ENCODE measurements around the gene SORBS1. TPM values are rescaled to one million over a fixed set of nuclear protein-coding genes. Genes with fewer than 3 reads are reported as not detected.

SORBS1 gene
- total RNA-seq, 6 experiments from 2014 or later: 56.4 to 97.9 (median 76.5) TPM

GRCh38 chr10:95399183-95399582, 162.0 kb downstream of the SORBS1 start:
- Histone ChIP-seq H3K4me3 (no peak overlapping the region), H3K36me3 (peaks cover 0 to 48% (median 28%) of the 10 kb centered on the region in 4 donors), H3K27me3 (no peaks in the 10 kb centered on the region), H3K4me1 (no peaks in the 10 kb centered on the region), H3K27ac (no peak overlapping the region), H3K9me3 (no peaks in the 10 kb centered on the region)
- ATAC-seq (no peak), DNase-seq (no peak)
- TF ChIP-seq CTCF (IDR thresholded peaks at IDR 0.05) (no peak), POLR2A (IDR thresholded peaks at IDR 0.05) (no peak)
- 71% methylated on average over 5 of the region's 5 CpGs for WGBS (ENCODE audit: insufficient coverage, low coverage, low lambda C conversion rate, missing lambda C conversion rate)
- intact Hi-C loops (cut with DNase I): no loop called here

- Histone ChIP-seq H3K36me3 (peaks cover 0 to 60% (median 35%) of the 10 kb centered on the region in 4 donors), H3K27me3 (no peaks in the 10 kb centered on the region), H3K4me1 (no peaks in the 10 kb centered on the region), H3K9me3 (no peaks in the 10 kb centered on the region), H3K27ac (no peak overlapping the region), H3K4me3 (no peak overlapping the region)
- WGBS (ENCODE audit: insufficient coverage, low coverage, low lambda C conversion rate, missing lambda C conversion rate): 48% methylated on average over 3 of the region's 3 CpGs
- no peak for ATAC-seq
- no peak for DNase-seq
- intact Hi-C loops (cut with DNase I): no loop called here
- TF ChIP-seq POLR2A (IDR thresholded peaks at IDR 0.05) (no peak), CTCF (IDR thresholded peaks at IDR 0.05) (no peak)
These were observed 163.4 kb downstream of the SORBS1 start for GRCh38 chr10:95397747-95398146.

DNA sequence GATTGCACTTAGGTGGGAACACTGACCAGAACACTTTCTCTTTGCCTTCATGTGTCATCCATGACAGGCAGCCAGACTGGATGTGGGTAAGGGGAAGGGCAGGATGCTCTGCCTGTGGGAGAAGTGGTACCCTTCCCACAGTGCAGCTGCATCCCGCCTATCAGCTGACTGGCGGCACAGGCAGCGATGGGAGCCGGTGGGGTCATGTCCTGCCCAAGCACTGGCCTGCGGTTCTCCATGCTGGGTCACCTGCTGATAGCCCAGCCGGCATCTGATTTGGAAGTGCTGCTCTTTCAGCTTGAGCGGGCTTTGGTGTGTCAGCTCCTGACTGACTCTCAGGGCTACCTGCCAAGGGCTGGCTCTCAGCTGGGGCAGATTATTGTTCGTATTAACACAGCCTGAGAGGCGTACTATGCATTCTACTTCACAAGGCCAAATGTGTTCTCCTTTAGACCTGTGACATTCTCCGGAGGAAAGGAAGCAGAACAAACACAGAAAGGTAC, 165.2 kb downstream of the SORBS1 start:
- no peak overlapping the region for H3K4me3 ChIP-seq
- WGBS (ENCODE audit: insufficient coverage, low coverage, low lambda C conversion rate, missing lambda C conversion rate): 73% methylated on average over 2 of the region's 10 CpGs
- no peaks in the 10 kb centered on the region for H3K4me1 ChIP-seq
- H3K36me3 ChIP-seq: peaks cover 0 to 66% (median 34%) of the 10 kb centered on the region in 4 donors
- intact Hi-C loops (cut with DNase I): no loop called here
- no peaks in the 10 kb centered on the region for H3K9me3 ChIP-seq
- no peaks in the 10 kb centered on the region for H3K27me3 ChIP-seq
- ATAC-seq: peak in 1 of 4 donors; percentile 4
- no peak for DNase-seq
- no peak overlapping the region for H3K27ac ChIP-seq
- TF ChIP-seq CTCF (IDR thresholded peaks at IDR 0.05) (no peak), POLR2A (IDR thresholded peaks at IDR 0.05) (no peak)

- Histone ChIP-seq H3K4me3 (no peak overlapping the region), H3K27me3 (no peaks in the 10 kb centered on the region), H3K9me3 (no peaks in the 10 kb centered on the region), H3K27ac (no peak overlapping the region), H3K36me3 (peaks cover 0 to 59% (median 34%) of the 10 kb centered on the region in 4 donors), H3K4me1 (peaks cover 0 to 5% (median under 1%) of the 10 kb centered on the region in 4 donors)
- DNase-seq (no peak), ATAC-seq (peak in 1 of 4 donors; percentile 16)
- 75% methylated on average over 6 of the region's 6 CpGs for WGBS (ENCODE audit: insufficient coverage, low coverage, low lambda C conversion rate, missing lambda C conversion rate)
- intact Hi-C loops (cut with DNase I): no loop called here
- no peak for TF ChIP-seq POLR2A (IDR thresholded peaks at IDR 0.05)
- no peak for TF ChIP-seq CTCF (IDR thresholded peaks at IDR 0.05)
These were observed 166.8 kb downstream of the SORBS1 start for GRCh38 chr10:95394161-95394880.
